Esophagus squamous epithelium (tissue), 4 donors: ENCODE data around the gene DNMT3B.

Experiments
- POLR2A ChIP-seq, 4 donors: fragments of 450-650 bp; IDR thresholded peaks; one replicate each; pipeline ENCODE4 v1.6.1; 2017; ENCODE audit warnings: antibody characterized with exemption in 4 of 4, mild to moderate bottlenecking in 4 of 4, moderate library complexity in 3 of 4
- TF ChIP-seq, protein P1 (sequence below), 6 experiments: fragments of 450-650 bp in 4 of 6; fragments of 200-600 bp in 2 of 6; sonication (generic) in 2 of 6; IDR thresholded peaks; one replicate each; pipeline ENCODE4 v1.5.1; 2016 to 2019; ENCODE audit warnings: antibody characterized with exemption in 6 of 6, mild to moderate bottlenecking in 4 of 6, moderate library complexity in 4 of 6

- TF ChIP-seq, protein P1, sequence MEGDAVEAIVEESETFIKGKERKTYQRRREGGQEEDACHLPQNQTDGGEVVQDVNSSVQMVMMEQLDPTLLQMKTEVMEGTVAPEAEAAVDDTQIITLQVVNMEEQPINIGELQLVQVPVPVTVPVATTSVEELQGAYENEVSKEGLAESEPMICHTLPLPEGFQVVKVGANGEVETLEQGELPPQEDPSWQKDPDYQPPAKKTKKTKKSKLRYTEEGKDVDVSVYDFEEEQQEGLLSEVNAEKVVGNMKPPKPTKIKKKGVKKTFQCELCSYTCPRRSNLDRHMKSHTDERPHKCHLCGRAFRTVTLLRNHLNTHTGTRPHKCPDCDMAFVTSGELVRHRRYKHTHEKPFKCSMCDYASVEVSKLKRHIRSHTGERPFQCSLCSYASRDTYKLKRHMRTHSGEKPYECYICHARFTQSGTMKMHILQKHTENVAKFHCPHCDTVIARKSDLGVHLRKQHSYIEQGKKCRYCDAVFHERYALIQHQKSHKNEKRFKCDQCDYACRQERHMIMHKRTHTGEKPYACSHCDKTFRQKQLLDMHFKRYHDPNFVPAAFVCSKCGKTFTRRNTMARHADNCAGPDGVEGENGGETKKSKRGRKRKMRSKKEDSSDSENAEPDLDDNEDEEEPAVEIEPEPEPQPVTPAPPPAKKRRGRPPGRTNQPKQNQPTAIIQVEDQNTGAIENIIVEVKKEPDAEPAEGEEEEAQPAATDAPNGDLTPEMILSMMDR (IDR thresholded peaks at IDR 0.05), result no peak
- TF ChIP-seq POLR2A (IDR thresholded peaks at IDR 0.05), result no peak
These were observed 48.8 kb downstream of the DNMT3B start for GRCh38 chr20:32810941-32811340.
